ENCODE results near the gene GNG3.

DNA sequence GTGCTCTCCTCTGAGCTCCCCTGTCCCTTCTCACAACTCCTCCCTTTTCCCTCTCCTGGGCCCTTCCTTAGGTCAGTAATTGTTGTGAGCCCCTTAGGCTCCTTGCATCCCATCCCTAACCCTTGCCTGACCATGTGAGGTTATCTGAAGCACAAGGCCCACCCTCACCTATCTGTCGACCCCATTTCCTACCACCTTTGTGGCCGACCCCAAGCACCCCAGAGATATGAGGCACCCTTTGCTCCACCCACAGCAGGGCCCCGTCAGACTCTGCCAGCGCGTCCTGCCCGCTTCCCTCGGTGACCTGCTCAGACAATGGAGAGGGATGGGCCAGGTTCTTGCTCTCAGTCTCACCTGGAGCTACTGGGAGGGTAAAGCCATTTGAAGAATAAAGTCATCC, 1.3 kb downstream of the GNG3 start:
- no peak for TF ChIP-seq POLR2A (IDR thresholded peaks at IDR 0.05; ENCODE audit: low read depth, low read length)
- TF ChIP-seq POLR2AphosphoS5 (IDR thresholded peaks at IDR 0.05; ENCODE audit: low read depth, low read length), result no peak

All from GM12892 (cell line).